ENCODE results near the gene CTSA.

CTSA gene

GRCh38 chr20:45890985-45891983 lies at the start of gene CTSA, which contains the start of gene NEURL2:
TSS of gene CTSA (plus strand) at chr20:45891335. CDS start at chr20:45891569, 234 bp downstream.
TSS of gene NEURL2 (minus strand) at chr20:45891208. CDS start at chr20:45890991, 217 bp downstream.
- peak; percentile 80 for DNase-seq

GRCh38 chr20:45841407-45842129 lies 49.6 kb upstream of the CTSA start:
- DNase-seq = no peak

- DNase-seq = no peak
Observed at GRCh38 chr20:45842169-45842812, 48.8 kb upstream of the CTSA start.

GRCh38 chr20:45843506-45843905 lies 47.6 kb upstream of the CTSA start:
- no peak for DNase-seq

- DNase-seq = no peak
Observed at GRCh38 chr20:45845452-45845851, 45.7 kb upstream of the CTSA start.

GRCh38 chr20:45848421-45848820 lies 42.7 kb upstream of the CTSA start:
- DNase-seq = no peak

- DNase-seq = no peak
Observed at GRCh38 chr20:45848969-45849582, 42.1 kb upstream of the CTSA start.

GRCh38 chr20:45850238-45850637 lies 40.9 kb upstream of the CTSA start:
- no peak for DNase-seq

GRCh38 chr20:45850926-45851325 lies 40.2 kb upstream of the CTSA start:
- no peak for DNase-seq

- DNase-seq = no peak
Observed at GRCh38 chr20:45851501-45851900, 39.6 kb upstream of the CTSA start.

GRCh38 chr20:45852326-45852725 lies 38.8 kb upstream of the CTSA start:
- DNase-seq = no peak

- DNase-seq = no peak
Observed at GRCh38 chr20:45853484-45853883, 37.7 kb upstream of the CTSA start.

- DNase-seq = peak; percentile 100
Observed at GRCh38 chr20:45857114-45857881, 33.8 kb upstream of the CTSA start, which contains the start of the genes ACOT8 and ZSWIM3. TSS of gene ACOT8 (minus strand) at chr20:45857392. CDS start at chr20:45857315, 77 bp downstream. TSS of gene ZSWIM3 (plus strand) at chr20:45857614. CDS start at chr20:45857826, 212 bp downstream.

GRCh38 chr20:45857882-45858216 lies 33.3 kb upstream of the CTSA start:
- DNase-seq = no peak

- DNase-seq = no peak
Observed at GRCh38 chr20:45859916-45860315, 31.2 kb upstream of the CTSA start.

GRCh38 chr20:45860560-45861220 lies 30.4 kb upstream of the CTSA start:
- DNase-seq = no peak

- DNase-seq = no peak
Observed at GRCh38 chr20:45861221-45862075, 29.7 kb upstream of the CTSA start.

- DNase-seq = no peak
Observed at GRCh38 chr20:45863543-45864470, 27.3 kb upstream of the CTSA start.

GRCh38 chr20:45866454-45866853 lies 24.7 kb upstream of the CTSA start:
- DNase-seq = no peak

Measured in NCI-H226 (cell line).